Gastroesophageal sphincter (tissue), 3 donors: ENCODE measurements around the gene CYP21A2.

Experiments
- CTCF ChIP-seq, 4 experiments: fragments of 200-600 bp in 2 of 4; fragments of 450-650 bp in 2 of 4; sonication (generic) in 1 of 4; IDR thresholded peaks; one replicate each; pipeline ENCODE4 v1.5.1; 2017 to 2019; ENCODE audit warnings: antibody characterized with exemption in 4 of 4, mild to moderate bottlenecking in 2 of 4, moderate library complexity in 2 of 4
- POLR2A ChIP-seq, 2 donors: fragments of 450-650 bp; IDR thresholded peaks; one replicate each; pipeline ENCODE4 v1.6.1; 2017; ENCODE audit warnings: antibody characterized with exemption in 2 of 2, mild to moderate bottlenecking in 2 of 2, moderate library complexity in 1 of 2

- no peak for TF ChIP-seq POLR2A (IDR thresholded peaks at IDR 0.05)
- peak in 3 of 4 experiments; percentile 64 to 85 (median 64) for TF ChIP-seq CTCF (IDR thresholded peaks at IDR 0.05)
Measured at GRCh38 chr6:32087574-32088486, 49.6 kb downstream of the CYP21A2 start.
